Measurements from ENCODE around the gene METTL15.
"Not testable (repeated sequence)": the region's sequence is repeated elsewhere in the genome, so short reads cannot be mapped to it uniquely, and the experiment has no call there.

METTL15 gene

GRCh38 chr11:28209906-28210305 lies 101.7 kb downstream of the METTL15 start:
- peak; percentile 49 for DNase-seq (ENCODE audit: low read depth)
- Histone ChIP-seq H3K9ac (ENCODE audit: low read length) (no peak overlapping the region), H3K4me1 (ENCODE audit: control insufficient read depth, insufficient read depth, low read length) (no peaks in the 10 kb centered on the region), H3K4me3 (ENCODE audit: low read length) (no peak overlapping the region), H3K36me3 (ENCODE audit: control insufficient read depth, insufficient read depth, low read length, severe bottlenecking) (peaks cover 7% of the 10 kb centered on the region), H3K27me3 (replicated peaks; ENCODE audit: control insufficient read depth, insufficient read depth, low read length) (no peaks in the 10 kb centered on the region), H3K9me3 (ENCODE audit: control insufficient read depth, low read length) (no peaks in the 10 kb centered on the region)

DNA sequence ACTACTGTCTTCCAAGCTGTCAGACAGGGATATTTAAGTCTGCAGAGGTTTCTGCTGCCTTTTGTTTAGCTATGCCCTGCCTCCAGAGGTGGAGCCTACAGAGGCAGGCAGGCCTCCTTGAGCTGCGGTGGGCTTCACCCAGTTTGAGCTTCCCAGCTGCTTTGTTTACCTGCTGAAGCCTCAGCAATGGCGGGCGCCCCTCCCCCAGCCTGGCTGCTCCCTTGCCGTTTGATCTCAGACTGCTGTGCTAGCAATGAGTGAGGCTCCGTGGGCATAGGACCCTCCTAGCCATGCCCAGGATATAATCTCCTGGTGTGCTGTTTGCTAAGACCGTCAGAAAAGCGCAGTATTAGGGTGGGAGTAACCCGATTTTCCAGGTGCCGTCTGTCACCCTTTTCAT lies 113.9 kb downstream of the METTL15 start:
- not testable (repeated sequence) for H3K4me1 ChIP-seq (ENCODE audit: control insufficient read depth, insufficient read depth, low read length); H3K9ac ChIP-seq (ENCODE audit: low read length); H3K9me3 ChIP-seq (ENCODE audit: control insufficient read depth, low read length); H3K4me3 ChIP-seq (ENCODE audit: low read length); H3K36me3 ChIP-seq (ENCODE audit: control insufficient read depth, insufficient read depth, low read length, severe bottlenecking); DNase-seq (ENCODE audit: low read depth); H3K27me3 ChIP-seq (replicated peaks; ENCODE audit: control insufficient read depth, insufficient read depth, low read length)

GRCh38 chr11:28223577-28223976 lies 115.4 kb downstream of the METTL15 start:
- no peak for DNase-seq (ENCODE audit: low read depth)
- no peak overlapping the region for H3K4me3 ChIP-seq (ENCODE audit: low read length)
- H3K27me3 ChIP-seq (replicated peaks; ENCODE audit: control insufficient read depth, insufficient read depth, low read length) = no peaks in the 10 kb centered on the region
- H3K9me3 ChIP-seq (ENCODE audit: control insufficient read depth, low read length) = no peaks in the 10 kb centered on the region
- peaks cover 10% of the 10 kb centered on the region for H3K4me1 ChIP-seq (ENCODE audit: control insufficient read depth, insufficient read depth, low read length)
- H3K36me3 ChIP-seq (ENCODE audit: control insufficient read depth, insufficient read depth, low read length, severe bottlenecking) = no peaks in the 10 kb centered on the region
- H3K9ac ChIP-seq (ENCODE audit: low read length) = no peak overlapping the region

DNA sequence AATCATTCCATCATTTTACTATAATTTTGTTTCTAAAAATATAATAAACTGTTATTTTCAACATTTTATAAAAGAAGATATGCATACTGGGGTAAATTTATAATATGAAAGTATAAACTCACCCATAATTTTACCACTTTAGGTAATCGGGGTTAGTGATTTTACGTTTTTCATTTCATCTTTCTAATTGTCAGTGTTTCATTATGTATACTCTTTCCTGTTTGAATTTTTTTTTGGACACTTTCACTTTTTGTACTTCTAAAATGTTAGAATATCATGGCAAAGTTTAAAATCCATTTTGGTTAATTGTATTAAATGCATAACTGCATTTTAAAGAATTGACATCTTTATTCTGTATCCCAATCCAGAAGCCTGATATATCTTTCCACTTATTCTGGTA lies 115.8 kb downstream of the METTL15 start:
- no peaks in the 10 kb centered on the region for H3K36me3 ChIP-seq (ENCODE audit: control insufficient read depth, insufficient read depth, low read length, severe bottlenecking)
- no peaks in the 10 kb centered on the region for H3K9me3 ChIP-seq (ENCODE audit: control insufficient read depth, low read length)
- no peak overlapping the region for H3K9ac ChIP-seq (ENCODE audit: low read length)
- peaks cover 13% of the 10 kb centered on the region for H3K4me1 ChIP-seq (ENCODE audit: control insufficient read depth, insufficient read depth, low read length)
- DNase-seq (ENCODE audit: low read depth) = no peak
- H3K4me3 ChIP-seq (ENCODE audit: low read length) = no peak overlapping the region
- no peaks in the 10 kb centered on the region for H3K27me3 ChIP-seq (replicated peaks; ENCODE audit: control insufficient read depth, insufficient read depth, low read length)

GRCh38 chr11:28227460-28227859 lies 119.3 kb downstream of the METTL15 start:
- no peaks in the 10 kb centered on the region for H3K27me3 ChIP-seq (replicated peaks; ENCODE audit: control insufficient read depth, insufficient read depth, low read length)
- H3K36me3 ChIP-seq (ENCODE audit: control insufficient read depth, insufficient read depth, low read length, severe bottlenecking) = no peaks in the 10 kb centered on the region
- H3K4me3 ChIP-seq (ENCODE audit: low read length) = no peak overlapping the region

GRCh38 chr11:28228196-28228895 lies 120.2 kb downstream of the METTL15 start:
- Histone ChIP-seq H3K4me3 (ENCODE audit: low read length) (no peak overlapping the region), H3K9ac (ENCODE audit: low read length) (no peak overlapping the region), H3K4me1 (ENCODE audit: control insufficient read depth, insufficient read depth, low read length) (peaks cover 13% of the 10 kb centered on the region), H3K9me3 (ENCODE audit: control insufficient read depth, low read length) (no peaks in the 10 kb centered on the region), H3K27me3 (replicated peaks; ENCODE audit: control insufficient read depth, insufficient read depth, low read length) (no peaks in the 10 kb centered on the region), H3K36me3 (ENCODE audit: control insufficient read depth, insufficient read depth, low read length, severe bottlenecking) (no peaks in the 10 kb centered on the region)
- DNase-seq (ENCODE audit: low read depth) = peak; percentile 40

More at GRCh38 chr11:28227460-28227859, 119.3 kb downstream of the METTL15 start:
- Histone ChIP-seq H3K9ac (ENCODE audit: low read length) (no peak overlapping the region), H3K9me3 (ENCODE audit: control insufficient read depth, low read length) (no peaks in the 10 kb centered on the region), H3K4me1 (ENCODE audit: control insufficient read depth, insufficient read depth, low read length) (peaks cover 13% of the 10 kb centered on the region)
- DNase-seq (ENCODE audit: low read depth) = no peak

DNA sequence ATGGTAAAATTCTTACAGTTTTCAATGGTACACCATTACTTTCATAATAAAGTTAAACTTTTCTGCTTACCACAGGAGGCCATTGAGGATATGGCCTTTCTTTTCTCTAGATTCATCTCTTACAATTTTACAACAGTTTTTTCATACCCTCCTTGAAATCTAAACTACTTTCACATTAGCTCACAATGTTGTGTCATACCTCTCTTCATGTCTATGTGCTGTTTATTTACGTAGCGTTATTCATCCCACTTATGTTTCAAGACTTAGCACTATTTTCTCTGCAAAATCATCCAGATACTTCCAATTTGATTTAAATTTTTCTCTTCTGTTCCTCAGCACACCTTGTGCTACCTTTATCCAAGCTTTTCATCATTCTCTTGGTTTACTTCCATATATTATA lies 123.3 kb downstream of the METTL15 start:
- Histone ChIP-seq H3K9me3 (ENCODE audit: control insufficient read depth, low read length) (no peaks in the 10 kb centered on the region), H3K27me3 (replicated peaks; ENCODE audit: control insufficient read depth, insufficient read depth, low read length) (no peaks in the 10 kb centered on the region), H3K4me3 (ENCODE audit: low read length) (no peak overlapping the region), H3K36me3 (ENCODE audit: control insufficient read depth, insufficient read depth, low read length, severe bottlenecking) (no peaks in the 10 kb centered on the region), H3K9ac (ENCODE audit: low read length) (no peak overlapping the region), H3K4me1 (ENCODE audit: control insufficient read depth, insufficient read depth, low read length) (peaks cover 13% of the 10 kb centered on the region)
- DNase-seq (ENCODE audit: low read depth) = peak; percentile 56

- Histone ChIP-seq H3K4me3 (ENCODE audit: low read length) (no peak overlapping the region), H3K9me3 (ENCODE audit: control insufficient read depth, low read length) (no peaks in the 10 kb centered on the region), H3K27me3 (replicated peaks; ENCODE audit: control insufficient read depth, insufficient read depth, low read length) (no peaks in the 10 kb centered on the region), H3K36me3 (ENCODE audit: control insufficient read depth, insufficient read depth, low read length, severe bottlenecking) (no peaks in the 10 kb centered on the region), H3K9ac (ENCODE audit: low read length) (no peak overlapping the region), H3K4me1 (ENCODE audit: control insufficient read depth, insufficient read depth, low read length) (peaks cover 13% of the 10 kb centered on the region)
- no peak for DNase-seq (ENCODE audit: low read depth)
Measured at GRCh38 chr11:28232649-28233048, 124.5 kb downstream of the METTL15 start.

GRCh38 chr11:28241760-28242159 lies 133.6 kb downstream of the METTL15 start:
- H3K9ac ChIP-seq (ENCODE audit: low read length) = no peak overlapping the region
- no peaks in the 10 kb centered on the region for H3K27me3 ChIP-seq (replicated peaks; ENCODE audit: control insufficient read depth, insufficient read depth, low read length)
- no peak for DNase-seq (ENCODE audit: low read depth)
- no peaks in the 10 kb centered on the region for H3K9me3 ChIP-seq (ENCODE audit: control insufficient read depth, low read length)
- peaks cover 16% of the 10 kb centered on the region for H3K4me1 ChIP-seq (ENCODE audit: control insufficient read depth, insufficient read depth, low read length)
- H3K4me3 ChIP-seq (ENCODE audit: low read length) = no peak overlapping the region
- H3K36me3 ChIP-seq (ENCODE audit: control insufficient read depth, insufficient read depth, low read length, severe bottlenecking) = no peaks in the 10 kb centered on the region

- Histone ChIP-seq H3K9me3 (ENCODE audit: control insufficient read depth, low read length) (no peaks in the 10 kb centered on the region), H3K27me3 (replicated peaks; ENCODE audit: control insufficient read depth, insufficient read depth, low read length) (no peaks in the 10 kb centered on the region), H3K36me3 (ENCODE audit: control insufficient read depth, insufficient read depth, low read length, severe bottlenecking) (no peaks in the 10 kb centered on the region), H3K4me3 (ENCODE audit: low read length) (no peak overlapping the region), H3K9ac (ENCODE audit: low read length) (no peak overlapping the region), H3K4me1 (ENCODE audit: control insufficient read depth, insufficient read depth, low read length) (peaks cover 16% of the 10 kb centered on the region)
- DNase-seq (ENCODE audit: low read depth) = no peak
Measured at GRCh38 chr11:28242596-28242995, 134.4 kb downstream of the METTL15 start.

DNA sequence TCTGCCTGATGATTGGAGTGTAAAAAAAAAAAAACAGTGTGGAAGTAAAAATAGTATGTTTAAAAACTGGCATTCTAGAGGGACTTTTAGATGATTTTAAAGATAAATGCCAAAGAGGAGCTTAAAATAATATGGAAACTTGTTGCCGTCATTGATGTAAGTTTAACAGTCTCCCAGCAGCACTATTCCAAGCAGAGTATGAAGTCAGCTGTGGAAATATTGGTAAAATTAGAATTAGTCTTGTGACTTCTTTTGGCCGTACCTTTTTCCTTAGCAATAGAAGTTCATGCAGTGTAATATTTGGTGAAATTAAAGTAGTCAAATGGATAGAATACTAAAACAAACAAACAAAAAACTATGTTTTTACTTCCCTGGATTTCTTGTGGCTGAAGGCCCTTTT lies 134.9 kb downstream of the METTL15 start:
- Histone ChIP-seq H3K27me3 (replicated peaks; ENCODE audit: control insufficient read depth, insufficient read depth, low read length) (no peaks in the 10 kb centered on the region), H3K9me3 (ENCODE audit: control insufficient read depth, low read length) (no peaks in the 10 kb centered on the region), H3K36me3 (ENCODE audit: control insufficient read depth, insufficient read depth, low read length, severe bottlenecking) (no peaks in the 10 kb centered on the region), H3K4me1 (ENCODE audit: control insufficient read depth, insufficient read depth, low read length) (peaks cover 16% of the 10 kb centered on the region), H3K4me3 (ENCODE audit: low read length) (peak overlapping the region; percentile 51), H3K9ac (ENCODE audit: low read length) (no peak overlapping the region)
- DNase-seq (ENCODE audit: low read depth) = no peak

DNA sequence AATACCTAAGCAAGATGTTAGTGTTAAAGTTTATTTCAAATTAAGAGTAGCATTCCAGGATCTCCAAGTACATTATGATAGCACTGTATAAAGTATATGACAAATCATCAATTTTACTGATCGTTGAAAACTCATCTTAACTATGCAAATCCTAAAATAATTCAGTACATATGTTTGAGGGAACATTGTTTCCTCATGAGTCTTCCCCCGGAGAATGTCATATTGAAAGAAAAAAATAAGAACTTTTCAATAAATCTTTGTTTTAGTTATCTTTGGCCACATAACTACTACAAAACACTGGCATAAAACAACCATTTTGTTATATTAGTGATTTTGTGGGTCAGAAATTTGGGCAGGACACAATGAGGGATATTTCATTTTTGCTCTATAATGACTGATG lies 135.4 kb downstream of the METTL15 start:
- no peak overlapping the region for H3K9ac ChIP-seq (ENCODE audit: low read length)
- H3K4me1 ChIP-seq (ENCODE audit: control insufficient read depth, insufficient read depth, low read length) = peaks cover 16% of the 10 kb centered on the region
- peak overlapping the region; percentile 51 for H3K4me3 ChIP-seq (ENCODE audit: low read length)
- H3K36me3 ChIP-seq (ENCODE audit: control insufficient read depth, insufficient read depth, low read length, severe bottlenecking) = no peaks in the 10 kb centered on the region
- no peaks in the 10 kb centered on the region for H3K9me3 ChIP-seq (ENCODE audit: control insufficient read depth, low read length)
- H3K27me3 ChIP-seq (replicated peaks; ENCODE audit: control insufficient read depth, insufficient read depth, low read length) = no peaks in the 10 kb centered on the region
- DNase-seq (ENCODE audit: low read depth) = peak; percentile 49

Measured in adipocyte (in vitro differentiated cells).